Ishikawa (cell line): ENCODE results near the gene MAPK6.

Source experiments
- CEBPB ChIP-seq: IDR thresholded peaks from 2 replicates; pipeline ENCODE4 v1.6.1; 2012
- CREB1 ChIP-seq: IDR thresholded peaks from 2 replicates; pipeline ENCODE4 v1.6.1; 2012; ENCODE audit warnings: low read depth
- EGR1 ChIP-seq: IDR thresholded peaks from 2 replicates; pipeline ENCODE4 v1.6.1; 2012
- EP300 ChIP-seq: IDR thresholded peaks from 2 replicates; pipeline ENCODE4 v1.6.1; 2012; ENCODE audit warnings: borderline replicate concordance
- FOXM1 ChIP-seq: IDR thresholded peaks from 2 replicates; pipeline ENCODE4 v1.6.1; 2012; ENCODE audit warnings: low read depth, borderline replicate concordance
- NFIC ChIP-seq: IDR thresholded peaks from 2 replicates; pipeline ENCODE4 v1.6.1; 2012
- RAD21 ChIP-seq: IDR thresholded peaks from 2 replicates; pipeline ENCODE4 v1.6.1; 2012; ENCODE audit warnings: low read depth
- REST ChIP-seq: IDR thresholded peaks from 2 replicates; pipeline ENCODE4 v1.6.1; 2012; ENCODE audit warnings: low read depth, mild to moderate bottlenecking
- TAF1 ChIP-seq: IDR thresholded peaks from 2 replicates; pipeline ENCODE4 v1.6.1; 2012; ENCODE audit warnings: low read depth, mild to moderate bottlenecking
- TCF12 ChIP-seq: IDR thresholded peaks from 2 replicates; pipeline ENCODE4 v1.6.1; 2012; ENCODE audit warnings: low read depth
- TEAD4 ChIP-seq: IDR thresholded peaks from 2 replicates; pipeline ENCODE4 v1.6.1; 2012
- USF1 ChIP-seq: IDR thresholded peaks from 2 replicates; pipeline ENCODE4 v1.6.1; 2012
- YY1 ChIP-seq: IDR thresholded peaks from 2 replicates; pipeline ENCODE4 v1.6.1; 2012; ENCODE audit warnings: low read depth
- ZBTB7A ChIP-seq: IDR thresholded peaks from 2 replicates; pipeline ENCODE4 v1.6.1; 2012; ENCODE audit warnings: low read depth
- TF ChIP-seq, protein P1 (sequence below): IDR thresholded peaks from 2 replicates; pipeline ENCODE4 v1.6.1; 2012

The MAPK6 gene

GRCh38 chr15:52102463-52102862, 83.4 kb downstream of the MAPK6 start:
- TF ChIP-seq YY1 = no peak
- no peak; the same call in 1 of the 2 replicates for TF ChIP-seq CEBPB
- no peak for TF ChIP-seq TAF1
- TF ChIP-seq, protein P1, sequence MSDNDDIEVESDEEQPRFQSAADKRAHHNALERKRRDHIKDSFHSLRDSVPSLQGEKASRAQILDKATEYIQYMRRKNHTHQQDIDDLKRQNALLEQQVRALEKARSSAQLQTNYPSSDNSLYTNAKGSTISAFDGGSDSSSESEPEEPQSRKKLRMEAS = no peak
- TF ChIP-seq NFIC = no peak
- no peak for TF ChIP-seq REST
- no peak for TF ChIP-seq FOXM1
- no peak for TF ChIP-seq RAD21
- TF ChIP-seq TEAD4 = no peak
- TF ChIP-seq USF1 = no peak
- TF ChIP-seq ZBTB7A = no peak
- TF ChIP-seq CREB1 = no peak
- TF ChIP-seq EGR1 = no peak
- no peak for TF ChIP-seq EP300
- TF ChIP-seq TCF12 = no peak

- no peak for TF ChIP-seq FOXM1
- TF ChIP-seq EGR1 = no peak
- no peak for TF ChIP-seq REST
- no peak for TF ChIP-seq USF1
- TF ChIP-seq TCF12 = no peak
- TF ChIP-seq EP300 = no peak
- TF ChIP-seq, protein P1 = no peak
Observed at GRCh38 chr15:52103217-52104207, 84.5 kb downstream of the MAPK6 start.

DNA sequence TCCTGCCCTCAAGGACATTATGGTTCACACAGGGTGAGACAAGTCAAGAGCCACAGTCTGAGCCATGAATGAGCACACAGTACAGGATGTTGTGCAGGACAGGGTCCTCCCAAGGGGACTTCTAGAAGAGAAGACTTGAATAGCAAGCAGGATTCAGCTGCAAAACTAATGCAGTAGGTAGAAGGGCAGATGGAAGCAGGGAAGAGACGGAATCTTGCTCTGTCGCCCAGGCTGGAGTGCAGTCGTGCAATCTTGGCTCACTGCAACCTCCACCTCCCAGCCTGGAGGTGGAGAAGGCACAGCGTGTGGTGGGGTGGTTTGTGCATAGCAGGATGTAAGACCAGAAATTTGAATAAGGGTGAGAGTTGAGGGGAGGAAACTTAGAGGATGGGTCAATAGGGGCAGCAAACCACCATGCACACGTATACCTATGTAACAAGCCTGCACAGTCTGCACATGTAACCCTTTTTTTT, 85.5 kb downstream of the MAPK6 start:
- no peak for TF ChIP-seq ZBTB7A
- TF ChIP-seq CEBPB = no peak
- TF ChIP-seq RAD21 = no peak
- no peak for TF ChIP-seq USF1
- TF ChIP-seq NFIC = no peak
- no peak for TF ChIP-seq FOXM1

DNA sequence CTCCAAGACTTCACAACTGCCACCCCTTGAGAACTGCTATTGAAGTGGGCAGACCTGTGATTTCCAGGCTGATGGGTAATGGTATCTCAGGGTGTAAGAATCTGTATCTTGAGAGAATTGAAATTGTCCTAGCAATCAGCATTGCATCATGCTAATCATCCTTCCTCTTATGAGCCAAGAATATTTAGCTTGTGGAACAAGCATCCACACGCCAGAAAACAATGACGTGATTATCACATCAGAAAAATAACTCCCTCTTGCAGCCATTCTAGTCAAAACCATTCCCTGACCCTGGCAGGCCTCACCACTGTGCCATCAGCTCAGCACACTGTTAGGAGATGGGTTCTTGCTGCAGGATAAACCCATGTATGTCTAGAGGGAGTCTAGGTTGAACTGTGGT, 86.8 kb downstream of the MAPK6 start:
- TF ChIP-seq USF1 = no peak
- no peak for TF ChIP-seq FOXM1
- no peak for TF ChIP-seq RAD21
- no peak for TF ChIP-seq CREB1
- TF ChIP-seq EGR1 = no peak
- TF ChIP-seq REST = no peak
- TF ChIP-seq EP300 = no peak
- no peak for TF ChIP-seq TEAD4
- TF ChIP-seq YY1 = no peak
- no peak for TF ChIP-seq ZBTB7A
- TF ChIP-seq TAF1 = no peak
- TF ChIP-seq CEBPB = no peak
- TF ChIP-seq TCF12 = no peak
- TF ChIP-seq, protein P1 = no peak
